Kidney capillary endothelial cell (primary cell): Measurements from ENCODE around the gene RUSC1.
A peak's percentile ranks its signal among the peaks of the same experiment; 100 is the strongest.

Experiments used
- DNase-seq: peaks from one replicate; pipeline ENCODE4 v3.0.0-alpha.2; 2018; ENCODE audit warnings: low spot score

Gene RUSC1

DNA sequence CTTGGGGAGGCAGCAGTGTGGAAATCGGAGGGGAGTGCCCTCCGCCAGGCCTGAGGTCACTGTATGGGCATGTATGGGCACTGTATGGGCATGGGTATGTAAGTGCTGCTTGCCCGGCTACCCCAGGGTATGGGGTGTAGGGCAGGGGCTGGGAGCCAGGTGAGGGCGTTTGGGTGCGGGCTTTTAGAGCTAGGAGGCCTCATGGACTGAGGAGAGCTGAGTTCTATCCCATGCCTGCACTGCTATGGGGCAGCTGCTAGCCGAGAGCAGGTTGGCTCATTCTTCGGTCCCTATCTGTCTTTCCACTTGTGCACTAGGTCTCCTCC lies 24.8 kb upstream of the RUSC1 start:
- DNase-seq, result no peak

DNA sequence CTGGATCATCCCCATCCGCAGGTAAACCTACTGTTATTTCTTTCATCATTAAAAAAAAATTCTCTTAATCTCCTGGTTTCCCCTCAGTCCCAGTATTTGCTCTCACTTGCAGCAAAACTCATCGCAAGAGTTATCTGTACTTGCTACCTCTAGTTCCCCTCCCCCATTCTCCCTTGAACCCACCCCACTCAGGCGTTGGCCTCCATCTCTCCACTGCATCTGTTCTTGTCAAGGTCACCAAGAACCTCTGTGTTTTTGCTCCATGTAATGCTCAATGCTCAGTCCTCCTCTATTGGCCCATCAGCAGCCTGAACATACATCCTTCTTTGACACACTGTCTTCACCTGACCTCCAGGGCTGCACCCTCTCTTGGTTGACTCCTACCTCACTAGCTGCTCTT lies 24.0 kb upstream of the RUSC1 start:
- no peak for DNase-seq

DNA sequence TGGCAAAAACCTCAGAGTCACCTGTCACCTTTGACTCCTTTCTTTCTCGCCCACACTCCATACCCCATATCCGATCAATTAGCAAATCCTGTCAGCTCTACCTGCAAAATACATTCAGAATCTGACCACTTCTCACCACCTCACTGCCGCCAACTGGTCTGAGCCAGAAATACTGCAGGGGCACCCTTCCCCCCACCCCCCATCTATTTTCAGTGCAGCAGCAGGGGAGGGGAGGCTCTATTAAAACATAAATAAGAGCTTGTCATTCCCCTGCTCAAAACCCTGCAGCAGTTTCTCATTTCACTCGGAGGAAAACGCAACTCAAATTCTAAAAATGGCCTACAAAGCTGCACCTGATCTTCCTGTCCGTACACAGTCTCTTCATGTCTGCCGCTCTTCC lies 23.3 kb upstream of the RUSC1 start:
- no peak for DNase-seq

DNA sequence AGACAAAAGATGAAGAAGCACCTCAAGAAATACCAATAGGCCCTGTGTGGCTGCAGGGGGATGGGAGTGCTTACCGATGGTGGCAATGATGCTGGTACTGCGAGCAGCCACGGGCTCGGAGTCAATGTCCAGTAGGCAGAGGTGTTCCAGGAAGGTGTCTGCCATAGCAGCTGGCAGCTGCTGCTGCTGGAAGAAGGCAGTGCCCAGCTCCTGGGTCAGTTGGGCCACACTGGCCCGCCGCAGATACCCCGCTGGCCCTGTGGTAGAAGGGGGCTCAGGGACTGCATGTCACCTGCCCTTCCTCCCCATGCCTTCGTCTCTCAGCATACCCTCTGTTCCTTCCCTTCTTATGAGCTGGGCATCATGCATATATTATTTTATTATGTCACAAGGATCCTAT lies 20.7 kb upstream of the RUSC1 start:
- DNase-seq, result no peak

DNA sequence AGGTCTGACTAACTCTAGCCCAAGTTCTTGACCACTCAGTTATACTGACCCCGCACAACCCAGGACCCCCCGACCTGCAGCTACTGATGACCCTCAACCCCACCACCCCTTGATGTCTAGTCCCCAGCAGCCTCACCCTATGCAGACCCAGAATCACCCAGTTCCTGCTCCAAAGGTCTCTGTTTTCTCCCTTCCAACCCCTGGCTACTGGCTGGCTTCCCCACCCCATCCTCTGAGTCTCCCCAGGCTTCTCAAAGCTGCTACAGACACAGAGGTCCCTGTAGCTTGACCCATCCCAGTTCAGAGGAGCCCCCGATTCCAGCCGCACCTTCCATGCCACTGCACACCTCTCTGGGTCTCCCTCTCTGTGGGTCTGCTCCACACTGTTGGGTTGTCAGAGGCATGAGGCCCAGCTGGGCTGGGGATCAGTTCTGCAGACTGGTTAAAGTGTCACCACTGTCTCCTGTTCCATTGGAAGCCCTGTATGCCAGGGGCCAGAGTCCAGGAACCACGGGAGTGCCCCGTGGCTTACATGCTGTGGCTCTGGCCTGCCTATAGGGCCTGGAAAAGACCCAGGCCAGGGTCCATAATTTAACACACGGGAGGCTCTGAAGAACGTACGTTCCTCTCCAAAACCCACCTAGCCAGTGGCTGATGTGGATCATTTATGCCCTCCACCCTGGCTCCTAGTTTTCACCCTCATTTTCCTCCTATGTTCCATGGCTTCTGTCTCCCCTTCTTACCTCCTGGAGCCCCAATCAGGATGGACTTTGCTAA lies 20.0 kb upstream of the RUSC1 start:
- DNase-seq, result no peak

DNA sequence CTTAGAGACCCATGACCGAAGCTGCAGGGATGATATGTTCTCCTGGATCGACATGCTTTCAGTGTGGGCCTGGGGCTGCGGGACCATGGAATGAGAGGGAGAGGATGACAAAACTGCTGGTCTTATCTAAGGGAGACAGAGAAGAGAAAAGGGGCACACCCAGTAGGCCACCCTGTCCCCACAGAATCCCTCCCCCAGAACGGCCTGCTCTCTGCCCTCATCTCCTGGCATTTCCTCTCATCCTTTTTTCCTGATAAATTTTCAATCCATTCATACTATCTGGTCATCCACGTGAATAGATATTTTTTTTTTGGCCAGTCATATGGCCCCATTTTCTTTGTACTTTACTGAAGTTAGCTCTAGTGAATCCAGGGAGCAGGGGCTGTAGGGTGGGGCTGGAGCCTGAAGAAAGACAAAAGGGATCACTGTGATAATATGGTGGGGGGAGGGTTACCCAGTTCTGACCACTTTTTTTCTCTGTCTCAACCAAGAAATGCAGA lies 19.3 kb upstream of the RUSC1 start, which contains the start of gene PKLR:
Gene PKLR, minus strand, starts transcription at position 97 of the 500 bp plus-strand sequence. Its CDS starts 43 bp downstream, at position 54.
- DNase-seq, result no peak

DNA sequence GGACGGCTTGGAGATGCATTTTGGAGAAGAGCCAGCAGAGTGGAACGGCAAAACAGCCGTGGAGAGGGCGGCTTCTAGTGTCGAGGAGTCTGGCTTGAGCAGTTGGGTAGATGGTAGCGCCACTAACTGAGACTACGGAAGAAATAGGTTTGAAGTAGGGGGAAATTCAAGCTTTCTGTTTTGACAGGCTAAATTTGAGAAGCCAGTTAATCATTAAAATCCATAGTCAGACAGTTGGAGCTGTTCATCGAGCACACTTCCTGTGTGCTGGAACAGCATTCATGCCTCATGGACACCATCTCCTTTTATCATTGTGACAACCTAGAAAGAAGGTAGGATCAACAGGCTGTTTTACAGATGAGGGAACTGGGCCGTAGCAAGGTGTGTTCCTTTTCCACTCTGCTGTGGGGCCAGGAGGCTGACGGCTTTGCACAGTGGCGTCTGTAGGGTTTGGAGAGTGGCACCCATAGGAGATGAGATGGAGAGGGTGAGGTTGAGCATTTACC lies 16.1 kb upstream of the RUSC1 start:
- DNase-seq, result no peak

DNA sequence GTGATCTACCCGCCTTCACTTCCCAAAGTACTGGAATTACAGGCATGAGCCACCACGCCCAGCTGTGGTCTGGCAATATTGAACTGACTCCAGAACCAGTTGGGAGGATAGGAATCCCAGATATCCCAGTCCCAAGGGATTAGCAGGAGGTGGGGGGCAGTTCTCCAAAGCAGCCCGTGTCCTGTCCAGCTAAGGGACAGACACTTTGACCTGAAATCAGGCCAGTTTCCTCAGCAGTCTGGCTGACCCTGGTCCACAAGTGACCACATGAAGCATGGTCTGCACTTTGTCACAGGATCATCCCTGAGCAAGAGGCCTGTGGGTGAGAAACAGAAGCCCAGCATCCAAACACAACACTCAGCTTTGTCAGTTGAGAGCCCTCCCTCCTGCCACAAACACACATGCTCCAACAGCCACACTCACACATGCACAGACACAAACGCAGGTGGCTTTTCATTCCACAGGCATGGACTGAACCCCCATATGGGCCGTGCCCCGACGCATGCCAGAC lies 14.8 kb upstream of the RUSC1 start:
- DNase-seq, result no peak

DNA sequence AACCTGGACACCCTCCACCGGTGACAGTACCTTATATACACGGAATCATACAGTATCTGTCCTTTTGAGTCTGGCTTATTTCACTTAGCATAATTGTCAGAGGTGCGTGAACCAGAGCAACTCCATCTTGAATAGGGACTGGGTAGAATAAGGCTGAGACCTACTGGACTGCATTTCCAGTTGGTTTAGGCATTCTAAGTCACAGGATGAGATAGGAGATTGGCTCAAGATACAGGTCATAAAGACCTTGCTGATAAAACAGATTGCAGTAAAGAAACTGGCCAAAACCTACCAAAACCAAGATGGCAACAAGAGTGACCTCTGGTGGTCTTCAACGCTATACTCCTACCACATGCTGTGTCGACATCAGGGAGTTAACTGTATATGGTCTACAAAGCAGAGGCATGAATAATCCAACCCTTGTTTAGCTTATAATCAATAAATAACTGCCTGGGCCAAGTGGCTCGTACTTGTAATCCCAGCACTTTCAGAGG lies 13.4 kb upstream of the RUSC1 start:
- peak; percentile 50 for DNase-seq

DNA sequence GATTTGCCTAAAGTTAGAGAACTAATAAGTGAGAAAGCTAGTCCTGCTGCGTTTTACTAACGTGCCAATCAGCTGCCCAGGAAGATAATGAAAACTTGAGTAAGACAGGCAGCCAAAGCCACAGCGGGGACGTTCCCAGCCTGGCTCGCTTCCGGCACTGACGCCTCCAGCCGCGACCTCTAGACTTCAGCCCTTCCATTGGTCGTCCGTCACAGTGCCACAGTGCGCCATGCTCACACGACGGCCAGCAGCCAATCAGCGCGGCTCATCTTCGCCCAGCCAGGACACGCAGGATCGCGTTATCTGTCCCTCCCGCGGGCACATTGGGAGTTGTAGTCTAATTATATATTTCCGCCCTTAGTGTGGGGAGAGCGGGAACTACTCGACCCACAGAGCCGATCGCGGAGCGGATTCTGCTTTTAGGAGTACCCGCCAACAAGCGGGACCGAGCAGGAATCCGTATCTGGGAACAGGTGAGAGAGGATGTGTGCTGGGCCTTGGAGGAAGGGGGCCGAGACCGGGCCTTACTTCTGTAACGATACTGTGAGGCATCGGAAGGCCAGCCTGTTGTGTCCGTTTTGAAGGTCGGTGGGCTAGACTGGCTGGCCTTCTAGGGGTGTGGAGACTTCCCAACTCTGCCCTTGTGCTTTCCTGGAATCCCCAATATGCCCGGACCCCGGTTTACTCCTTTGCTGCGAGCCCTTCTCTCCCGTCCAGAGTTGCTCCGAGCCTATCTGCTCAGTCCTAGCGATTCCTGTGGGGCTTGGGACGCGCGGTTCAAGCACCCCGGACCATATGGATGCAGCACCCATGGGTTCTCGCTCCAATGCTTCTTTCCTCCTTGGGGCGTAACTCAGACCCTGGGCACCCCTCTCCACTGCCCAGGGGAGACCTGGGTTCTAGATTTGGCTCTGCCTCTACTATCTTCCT lies 11.9 kb upstream of the RUSC1 start, which contains the start of gene FDPS:
Gene FDPS, plus strand, starts transcription at position 374 of the 930 bp plus-strand sequence. CDS start 924 bp downstream, outside the sequence.
- peak; percentile 98 for DNase-seq

DNA sequence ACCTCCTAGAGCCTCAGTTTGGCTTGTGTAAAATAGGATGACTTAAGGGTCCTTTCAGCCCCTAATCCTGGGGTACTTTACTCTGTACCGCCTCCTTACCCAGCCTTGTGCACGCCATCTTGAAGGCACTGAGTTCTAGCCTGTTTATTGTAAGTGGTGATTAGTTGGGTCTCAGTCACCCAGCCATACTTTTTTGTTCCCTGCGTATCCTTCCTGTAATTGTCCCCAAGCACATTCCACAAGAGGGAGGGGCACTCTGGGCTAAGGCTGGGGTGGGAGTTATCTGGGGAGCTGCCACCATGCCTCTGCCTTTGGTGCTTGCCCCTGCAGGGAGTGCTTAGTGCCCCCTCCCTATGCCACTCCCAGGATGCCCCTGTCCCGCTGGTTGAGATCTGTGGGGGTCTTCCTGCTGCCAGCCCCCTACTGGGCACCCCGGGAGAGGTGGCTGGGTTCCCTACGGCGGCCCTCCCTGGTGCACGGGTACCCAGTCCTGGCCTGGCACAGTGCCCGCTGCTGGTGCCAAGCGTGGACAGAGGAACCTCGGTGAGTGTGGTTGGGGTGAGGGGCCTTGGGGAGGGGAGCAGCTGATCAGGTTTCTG lies 11.2 kb upstream of the RUSC1 start:
- peak; percentile 83 for DNase-seq

DNA sequence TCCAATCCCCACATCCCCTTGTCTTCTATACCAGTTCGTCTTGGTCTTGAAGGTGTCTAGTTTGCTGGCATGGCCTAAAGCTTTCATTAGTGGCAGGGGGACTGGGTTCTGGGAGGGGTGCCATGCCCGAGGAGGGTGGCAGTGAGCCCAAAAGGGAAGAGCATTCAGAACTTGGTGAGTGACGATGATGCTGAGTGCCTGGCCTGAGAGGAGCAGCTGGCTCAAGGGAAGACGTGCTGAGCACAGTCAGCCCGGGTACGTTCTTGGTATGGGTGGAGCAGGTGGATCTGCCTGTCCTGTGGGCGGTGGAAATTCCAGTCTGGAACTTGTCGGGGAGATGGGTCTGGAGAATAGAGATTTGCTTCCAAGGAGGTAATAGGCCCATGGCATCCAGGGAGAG lies 7.4 kb upstream of the RUSC1 start:
- DNase-seq, result no peak

DNA sequence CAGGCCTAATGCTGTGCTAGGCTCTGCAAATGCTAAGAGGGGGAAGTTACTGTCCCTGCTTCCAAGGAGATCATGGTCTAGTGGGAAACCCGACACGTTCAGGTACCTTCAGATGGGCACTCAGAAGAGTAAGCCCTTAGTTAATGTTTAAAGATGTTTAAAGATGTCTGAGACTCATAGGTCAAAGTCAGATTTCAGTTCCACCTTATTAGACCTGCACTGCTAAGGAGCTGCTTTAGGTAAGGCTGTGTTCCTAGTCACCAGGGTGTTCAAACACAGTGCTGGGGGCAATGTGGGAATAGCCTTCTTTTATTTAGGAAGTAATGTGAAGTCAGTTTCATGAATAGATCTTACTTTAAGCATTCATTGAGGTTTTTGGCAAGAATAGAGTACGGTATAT lies 3.8 kb upstream of the RUSC1 start:
- DNase-seq, result no peak

DNA sequence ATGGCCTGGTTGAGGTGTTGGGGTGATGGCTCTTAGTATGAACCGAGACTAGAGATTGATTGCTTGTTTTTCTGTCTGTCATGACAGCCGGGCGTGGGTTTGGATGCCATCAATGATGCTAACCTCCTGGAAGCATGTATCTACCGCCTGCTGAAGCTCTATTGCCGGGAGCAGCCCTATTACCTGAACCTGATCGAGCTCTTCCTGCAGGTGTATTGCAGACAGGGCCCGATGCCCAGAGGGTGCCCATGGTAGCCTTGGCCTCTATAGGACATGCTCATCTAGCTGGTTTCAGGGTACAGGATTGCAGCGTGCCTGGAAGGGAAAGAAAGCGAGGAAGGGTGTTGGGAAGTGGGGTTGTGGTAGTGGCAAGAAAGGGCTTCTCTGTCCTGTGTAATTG lies 2.6 kb upstream of the RUSC1 start:
- no peak for DNase-seq

DNA sequence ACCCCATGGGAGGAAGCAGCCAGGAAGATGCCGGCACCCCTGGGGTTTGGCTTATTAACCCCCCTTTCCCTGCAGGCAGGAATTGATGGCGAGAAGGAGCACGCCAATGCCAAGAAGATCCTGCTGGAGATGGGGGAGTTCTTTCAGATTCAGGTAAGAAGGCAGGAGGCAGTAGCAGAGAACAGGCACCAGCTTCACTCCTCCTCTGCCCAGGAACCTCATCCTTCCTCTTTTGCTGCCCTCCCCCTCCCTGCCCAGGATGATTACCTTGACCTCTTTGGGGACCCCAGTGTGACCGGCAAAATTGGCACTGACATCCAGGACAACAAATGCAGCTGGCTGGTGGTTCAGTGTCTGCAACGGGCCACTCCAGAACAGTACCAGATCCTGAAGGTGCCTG lies 1.2 kb upstream of the RUSC1 start:
- no peak for DNase-seq

DNA sequence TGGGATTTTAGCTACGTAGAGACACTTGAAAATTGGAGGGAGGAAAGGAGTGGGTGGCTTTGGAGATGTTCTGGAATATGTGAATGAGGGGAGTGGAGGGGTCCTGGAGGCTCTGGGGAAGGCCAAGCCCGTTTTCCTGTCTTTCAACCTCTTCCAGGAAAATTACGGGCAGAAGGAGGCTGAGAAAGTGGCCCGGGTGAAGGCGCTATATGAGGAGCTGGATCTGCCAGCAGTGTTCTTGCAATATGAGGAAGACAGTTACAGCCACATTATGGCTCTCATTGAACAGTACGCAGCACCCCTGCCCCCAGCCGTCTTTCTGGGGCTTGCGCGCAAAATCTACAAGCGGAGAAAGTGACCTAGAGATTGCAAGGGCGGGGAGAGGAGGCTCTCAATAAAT lies 442 bp upstream of the RUSC1 start:
- no peak for DNase-seq

DNA sequence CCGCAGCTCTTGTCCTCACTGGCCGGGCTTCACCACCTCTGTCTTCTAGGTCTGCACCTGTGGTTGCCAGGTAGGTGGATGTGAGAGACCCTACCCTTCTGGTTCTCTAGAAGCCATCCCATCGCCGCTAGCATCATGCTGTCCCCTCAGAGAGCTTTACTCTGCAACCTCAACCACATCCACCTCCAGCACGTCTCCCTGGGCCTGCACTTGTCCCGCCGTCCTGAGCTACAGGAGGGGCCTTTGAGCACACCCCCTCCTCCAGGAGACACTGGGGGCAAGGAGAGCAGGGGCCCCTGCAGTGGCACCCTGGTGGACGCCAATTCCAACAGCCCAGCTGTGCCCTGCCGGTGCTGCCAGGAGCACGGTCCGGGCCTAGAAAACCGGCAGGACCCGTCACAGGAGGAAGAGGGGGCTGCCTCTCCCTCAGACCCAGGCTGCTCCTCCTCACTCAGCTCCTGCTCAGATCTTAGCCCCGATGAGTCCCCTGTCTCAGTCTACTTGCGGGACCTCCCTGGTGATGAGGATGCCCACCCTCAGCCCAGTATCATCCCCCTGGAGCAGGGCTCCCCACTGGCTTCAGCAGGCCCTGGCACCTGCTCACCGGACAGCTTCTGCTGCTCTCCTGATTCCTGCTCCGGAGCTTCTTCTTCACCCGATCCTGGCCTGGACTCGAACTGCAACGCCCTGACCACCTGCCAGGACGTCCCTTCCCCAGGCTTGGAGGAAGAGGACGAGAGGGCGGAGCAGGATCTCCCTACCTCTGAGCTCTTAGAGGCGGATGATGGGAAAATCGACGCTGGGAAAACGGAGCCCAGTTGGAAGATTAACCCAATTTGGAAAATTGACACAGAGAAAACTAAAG lies 1.2 kb downstream of the RUSC1 start:
- no peak for DNase-seq

DNA sequence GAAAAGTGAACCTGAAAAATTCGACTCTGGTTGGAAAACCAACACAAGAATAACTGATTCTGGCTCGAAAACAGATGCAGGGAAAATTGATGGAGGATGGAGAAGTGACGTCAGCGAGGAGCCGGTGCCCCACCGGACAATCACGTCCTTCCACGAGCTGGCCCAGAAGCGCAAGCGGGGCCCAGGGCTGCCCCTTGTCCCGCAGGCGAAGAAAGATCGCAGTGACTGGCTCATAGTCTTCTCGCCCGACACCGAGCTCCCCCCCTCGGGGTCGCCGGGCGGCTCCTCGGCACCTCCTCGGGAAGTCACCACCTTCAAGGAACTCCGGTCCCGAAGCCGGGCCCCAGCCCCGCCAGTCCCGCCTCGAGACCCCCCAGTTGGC lies 1.9 kb downstream of the RUSC1 start:
- no peak for DNase-seq

DNA sequence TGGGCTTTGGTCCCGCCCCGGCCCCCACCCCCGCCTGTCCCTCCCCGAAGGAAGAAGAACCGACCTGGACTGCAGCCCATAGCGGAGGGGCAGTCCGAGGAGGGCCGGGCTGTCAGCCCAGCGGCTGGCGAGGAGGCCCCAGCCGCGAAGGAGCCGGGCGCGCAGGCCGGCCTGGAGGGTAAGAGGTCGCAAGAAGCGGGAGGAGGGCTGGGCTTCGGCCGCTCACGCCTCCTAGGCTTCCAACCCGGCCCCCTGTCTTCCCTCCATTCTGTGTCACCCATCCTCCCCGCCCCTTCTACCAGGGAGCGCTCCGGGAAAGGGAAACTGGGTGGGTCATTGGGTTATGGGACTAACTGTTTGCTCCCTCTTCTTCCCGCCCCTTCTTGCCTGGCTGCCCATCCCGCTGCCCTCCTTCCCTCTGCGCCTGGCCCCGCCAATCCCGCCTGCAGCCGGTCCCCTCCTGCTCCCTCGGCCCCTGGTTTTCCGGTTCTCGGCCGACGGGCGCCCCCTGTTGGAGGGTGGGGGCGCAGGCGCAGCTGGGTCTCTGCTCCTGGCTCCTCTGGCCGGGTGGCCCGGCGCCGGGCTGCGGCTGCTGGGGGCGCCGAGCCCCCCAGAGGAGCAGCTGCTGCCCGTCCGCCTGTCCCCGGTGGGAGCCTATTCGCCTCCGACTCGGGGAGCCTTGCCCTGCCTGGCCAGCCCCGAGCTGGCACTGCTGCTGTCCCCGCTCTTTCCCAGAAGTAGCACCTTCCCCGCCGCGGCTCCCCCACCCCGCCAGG lies 2.4 kb downstream of the RUSC1 start:
- peak; percentile 81 for DNase-seq

DNA sequence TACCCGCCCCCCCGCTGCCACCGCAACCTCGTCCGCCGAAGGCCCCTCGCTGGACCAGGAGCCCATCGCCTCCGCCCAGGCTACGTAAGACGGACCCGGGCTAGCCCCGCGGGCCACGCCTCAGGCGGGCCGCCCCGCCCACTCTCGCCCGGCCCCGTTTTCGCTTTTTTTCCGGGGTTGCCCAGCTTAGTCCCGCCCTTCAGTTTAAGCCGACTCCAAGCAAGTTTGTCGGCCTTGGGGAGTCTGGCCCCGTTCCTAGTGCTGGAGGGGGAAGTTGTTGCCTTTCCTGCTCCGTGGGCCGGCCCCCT lies 3.0 kb downstream of the RUSC1 start:
- peak; percentile 68 for DNase-seq
